Measurements from ENCODE around the gene SERPINA5. TPM values are rescaled to one million over a fixed set of nuclear protein-coding genes. Genes with fewer than 3 reads are reported as not detected.

Gene SERPINA5
- total and polyA plus RNA-seq, 2 of the 13 experiments (the other 11 are each of a cell fraction or from before 2014, with no cell fraction given), result 449 to 498 TPM

GRCh38 chr14:94598816-94599655 lies 17.8 kb downstream of the SERPINA5 start (continued):
- TF ChIP-seq ZNF792 (CRISPR knock-in tag; IDR thresholded peaks at IDR 0.05) (peak; percentile 71; the same call in 1 of the 2 replicates), CAMTA2 (CRISPR knock-in tag; IDR thresholded peaks at IDR 0.05; ENCODE audit: borderline replicate concordance) (peak; percentile 39; the same call in 1 of the 2 replicates), PAF1 (CRISPR knock-in tag; IDR thresholded peaks at IDR 0.05) (no peak), TARDBP (CRISPR knock-in tag; IDR thresholded peaks at IDR 0.05) (peak; percentile 92), ELK4 (CRISPR knock-in tag; IDR thresholded peaks at IDR 0.05; ENCODE audit: borderline replicate concordance) (no peak; the same call in 1 of the 2 replicates), NFKB2 (CRISPR knock-in tag; IDR thresholded peaks at IDR 0.05; ENCODE audit: borderline replicate concordance) (no peak), ARNT (IDR thresholded peaks at IDR 0.05) (no peak), HMG20B (CRISPR knock-in tag; conservative IDR thresholded peaks at IDR 0.05) (peak; percentile 92), ZBTB46 (CRISPR knock-in tag; IDR thresholded peaks at IDR 0.05; ENCODE audit: borderline replicate concordance) (no peak), ZFYVE20 (CRISPR knock-in tag; IDR thresholded peaks at IDR 0.05; ENCODE audit: borderline replicate concordance, low read depth) (no peak), JUN (CRISPR knock-in tag; IDR thresholded peaks at IDR 0.05) (peak; percentile 95), ZFP90 (CRISPR knock-in tag; IDR thresholded peaks at IDR 0.05; ENCODE audit: borderline replicate concordance) (peak; percentile 74; the same call in 1 of the 2 replicates), ZFP36L1 (CRISPR knock-in tag; IDR thresholded peaks at IDR 0.05) (no peak; the same call in 1 of the 2 replicates), ONECUT2 (CRISPR knock-in tag; IDR thresholded peaks at IDR 0.05) (no peak; the same call in 1 of the 2 replicates), ZNF549 (CRISPR knock-in tag; IDR thresholded peaks at IDR 0.05) (no peak), MAFF (IDR thresholded peaks at IDR 0.05; ENCODE audit: low read depth, low read length) (peak; percentile 82), ZBTB49 (CRISPR knock-in tag; IDR thresholded peaks at IDR 0.05; ENCODE audit: borderline replicate concordance) (no peak), ADNP (CRISPR knock-in tag; IDR thresholded peaks at IDR 0.05) (no peak)
